Keratinocyte (primary cell): ENCODE results near the gene CELF6. TPM values are rescaled to one million over a fixed set of nuclear protein-coding genes. Genes with fewer than 3 reads are reported as not detected.

Experiments used
- DNase-seq: peaks from one replicate; pipeline ENCODE4 v3.0.0-alpha.2; 2011; ENCODE audit warnings: low read depth, missing footprints, low spot score
- FAIRE-seq: peaks from 2 replicates; lab custom pipeline; 2011; peaks lifted over from hg19 to GRCh38; lab: Jason Lieb, UNC
- H2AFZ ChIP-seq: 2 replicates; pipeline ENCODE4 v1.6.0; 2012; ENCODE audit warnings: low read length, control low read depth, inconsistent platforms; ENCODE audit not compliant: control insufficient read depth
- H3K27ac ChIP-seq: 2 replicates; pipeline ENCODE4 v1.5.1; 2011; ENCODE audit warnings: low read length; ENCODE audit not compliant: control insufficient read depth, insufficient read depth
- H3K27me3 ChIP-seq: 3 replicates; pipeline ENCODE4 v1.6.0; 2011; ENCODE audit warnings: low read length; ENCODE audit not compliant: control insufficient read depth, insufficient read depth; ENCODE audit errors: extremely low read depth
- H3K36me3 ChIP-seq, 2 experiments: 2 replicates in 1 of 2; 3 replicates in 1 of 2; pipeline ENCODE4 v1.5.1; 2011; ENCODE audit warnings: low read length in 2 of 2, mild to moderate bottlenecking in 1 of 2; ENCODE audit not compliant: control insufficient read depth in 2 of 2, insufficient read depth in 2 of 2; ENCODE audit errors: extremely low read depth in 1 of 2
- H3K4me1 ChIP-seq: 3 replicates; pipeline ENCODE4 v1.5.1; 2011; ENCODE audit warnings: low read length; ENCODE audit not compliant: control insufficient read depth, insufficient read depth; ENCODE audit errors: extremely low read depth
- H3K4me2 ChIP-seq: 3 replicates; pipeline ENCODE4 v1.6.0; 2011; ENCODE audit warnings: low read depth, low read length; ENCODE audit not compliant: control insufficient read depth, insufficient read depth; ENCODE audit errors: extremely low read depth
- H3K4me3 ChIP-seq, 3 experiments: fragments of 200-600 bp in 1 of 3; sonication (generic) in 1 of 3; 2 replicates in 2 of 3; 3 replicates in 1 of 3; pipeline ENCODE4 v1.5.1; 2011 to 2016; ENCODE audit warnings: low read length in 3 of 3, mild to moderate bottlenecking in 3 of 3, control low read depth in 2 of 3, inconsistent platforms in 1 of 3, low read depth in 1 of 3, mixed read lengths in 1 of 3, mixed run types in 1 of 3, moderate library complexity in 1 of 3; ENCODE audit not compliant: control insufficient read depth in 2 of 3, insufficient read depth in 2 of 3; ENCODE audit errors: extremely low read depth in 1 of 3
- H3K79me2 ChIP-seq: 2 replicates; pipeline ENCODE4 v1.6.0; 2012; ENCODE audit warnings: low read length; ENCODE audit not compliant: control insufficient read depth, insufficient read depth
- H3K9ac ChIP-seq: 3 replicates; pipeline ENCODE4 v1.6.0; 2011; ENCODE audit warnings: low read length; ENCODE audit not compliant: control insufficient read depth, insufficient read depth; ENCODE audit errors: extremely low read depth
- H3K9me1 ChIP-seq: 3 replicates; pipeline ENCODE4 v1.6.0; 2011; ENCODE audit warnings: low read length; ENCODE audit not compliant: control insufficient read depth, insufficient read depth; ENCODE audit errors: extremely low read depth
- H3K9me3 ChIP-seq: 2 replicates; pipeline ENCODE4 v1.5.1; 2012; ENCODE audit warnings: low read depth, low read length; ENCODE audit not compliant: control insufficient read depth
- H4K20me1 ChIP-seq: 3 replicates; pipeline ENCODE4 v1.6.0; 2011; ENCODE audit warnings: low read length; ENCODE audit not compliant: control insufficient read depth, insufficient read depth; ENCODE audit errors: extremely low read depth
- CTCF ChIP-seq, 3 experiments: IDR thresholded peaks in 1 of 3; conservative IDR thresholded peaks in 1 of 3; optimal IDR thresholded peaks in 1 of 3; 2 replicates in 2 of 3; 3 replicates in 1 of 3; pipeline versions ENCODE3 to v1.5.1; 2011; ENCODE audit warnings: low read length in 3 of 3, mild to moderate bottlenecking in 3 of 3, moderate library complexity in 2 of 3, control low read depth in 1 of 3, inconsistent platforms in 1 of 3; ENCODE audit not compliant: insufficient read depth in 2 of 3; ENCODE audit errors: extremely low read depth in 1 of 3
- EZH2 ChIP-seq: IDR thresholded peaks from one replicate; pipeline ENCODE4 v1.6.1; 2012; ENCODE audit warnings: inconsistent platforms, mild to moderate bottlenecking, low read length, moderate library complexity
- dilution Hi-C: fragments of 300-500 bp; cut with MboI; formaldehyde crosslinking; loops from one replicate; pipeline ENCODE4 v1.7.0; 2020; ENCODE audit warnings: low sequenced_read_pairs; ENCODE audit not compliant: extremely low pct_ligation_motif_present
- polyA plus RNA-seq, 5 experiments: library from polyadenylated mRNA; depleted of rRNA in 3 of 5; stranded (reverse) in 3 of 5; stranded (forward) in 1 of 5; unstranded in 1 of 5; fragments of >200 nt; gene quantifications; 1 replicate in 1 of 5; 2 replicates in 3 of 5; 3 replicates in 1 of 5; pipeline versions ENCODE4 v1.2.1 to v1.2.3, GENCODE V29; 2011 to 2012; ENCODE audit warnings: missing spikeins in 2 of 5, low read depth in 1 of 5, low replicate concordance in 1 of 5

Gene CELF6
- polyA plus RNA-seq, 1 donor (not counting 4 experiments of a cell fraction or from before 2014, with no cell fraction given), result 0.04 TPM

GRCh38 chr15:72345280-72345679 lies 25.3 kb upstream of the CELF6 start:
- DNase-seq (no peak), FAIRE-seq (no peak)
- Histone ChIP-seq H3K9ac (no peak overlapping the region), H2AFZ (no peak overlapping the region), H3K36me3 (peaks cover 9 to 19% of the 10 kb centered on the region in 2 experiments), H4K20me1 (no peaks in the 10 kb centered on the region), H3K4me2 (no peak overlapping the region), H3K9me3 (no peaks in the 10 kb centered on the region), H3K27ac (no peak overlapping the region), H3K4me1 (no peaks in the 10 kb centered on the region), H3K9me1 (no peaks in the 10 kb centered on the region), H3K27me3 (no peaks in the 10 kb centered on the region), H3K79me2 (no peaks in the 10 kb centered on the region), H3K4me3 (no peak overlapping the region)
- TF ChIP-seq EZH2, result no peak
- dilution Hi-C loops, result no loop called here

GRCh38 chr15:72344602-72345001 lies 24.6 kb upstream of the CELF6 start:
- no peak for FAIRE-seq
- no peak for DNase-seq
- Histone ChIP-seq H3K27ac (no peak overlapping the region), H3K36me3 (peaks cover 8 to 17% of the 10 kb centered on the region in 2 experiments), H2AFZ (no peak overlapping the region), H3K27me3 (no peaks in the 10 kb centered on the region), H3K79me2 (no peaks in the 10 kb centered on the region), H3K4me2 (no peak overlapping the region), H3K9me1 (no peaks in the 10 kb centered on the region), H3K4me3 (no peak overlapping the region), H3K9me3 (no peaks in the 10 kb centered on the region), H3K4me1 (no peaks in the 10 kb centered on the region), H4K20me1 (no peaks in the 10 kb centered on the region), H3K9ac (no peak overlapping the region)
- dilution Hi-C loops, result no loop called here
- TF ChIP-seq EZH2 (no peak), CTCF (optimal IDR thresholded peaks at IDR 0.05 in 1 of 3, IDR thresholded peaks at IDR 0.05 in 1 of 3, conservative IDR thresholded peaks at IDR 0.05 in 1 of 3; ENCODE audit: extremely low read depth in 1 of 3, insufficient read depth in 2 of 3, low read length in 3 of 3) (no peak)

- TF ChIP-seq CTCF (optimal IDR thresholded peaks at IDR 0.05 in 1 of 3, IDR thresholded peaks at IDR 0.05 in 1 of 3, conservative IDR thresholded peaks at IDR 0.05 in 1 of 3; ENCODE audit: extremely low read depth in 1 of 3, insufficient read depth in 2 of 3, low read length in 3 of 3) (peak; percentile 42 to 61 (median 53)), EZH2 (no peak)
- no peaks in the 10 kb centered on the region for H3K4me1 ChIP-seq
- H3K9me3 ChIP-seq, result no peaks in the 10 kb centered on the region
- dilution Hi-C loops, result no loop called here
- H2AFZ ChIP-seq, result no peak overlapping the region
- peaks cover 6 to 9% of the 10 kb centered on the region in 2 experiments for H3K36me3 ChIP-seq
- no peak overlapping the region for H3K27ac ChIP-seq
- H3K4me2 ChIP-seq, result no peak overlapping the region
- no peak overlapping the region for H3K4me3 ChIP-seq
- no peaks in the 10 kb centered on the region for H3K79me2 ChIP-seq
- H3K27me3 ChIP-seq, result no peaks in the 10 kb centered on the region
- DNase-seq (no peak), FAIRE-seq (no peak)
- H4K20me1 ChIP-seq, result no peaks in the 10 kb centered on the region
- H3K9me1 ChIP-seq, result no peaks in the 10 kb centered on the region
- H3K9ac ChIP-seq, result no peak overlapping the region
Measured at GRCh38 chr15:72342385-72342784, 22.4 kb upstream of the CELF6 start.
